T-helper 2 cell treated with Interferon-gamma antibody and Interleukin-4, amounts not matched to agents 5 μg/mL and 100 μg/mL, for 36 hours (primary cell): Measurements from ENCODE around the gene CDC20.

ENCODE experiments used
- DNase-seq: peaks from one replicate; pipeline ENCODE4 v3.0.0; 2021; ENCODE audit warnings: low spot score
- H3K27ac Mint-ChIP-seq: one replicate; pipeline ENCODE4 v1.8.0; 2021; ENCODE audit warnings: mild to moderate bottlenecking, mixed read lengths
- H3K27me3 Mint-ChIP-seq: one replicate; pipeline ENCODE4 v1.8.0; 2021; ENCODE audit warnings: low read depth, mixed read lengths
- H3K36me3 Mint-ChIP-seq: one replicate; pipeline ENCODE4 v1.8.0; 2021; ENCODE audit warnings: low read depth, mixed read lengths
- H3K4me1 Mint-ChIP-seq: one replicate; pipeline ENCODE4 v1.8.0; 2021; ENCODE audit warnings: low read depth, mixed read lengths
- H3K4me3 Mint-ChIP-seq: one replicate; pipeline ENCODE4 v1.8.0; 2022; ENCODE audit warnings: mild to moderate bottlenecking, moderate library complexity, mixed read lengths
- H3K9me3 Mint-ChIP-seq: one replicate; pipeline ENCODE4 v1.8.0; 2021; ENCODE audit warnings: mixed read lengths

CDC20 gene

GRCh38 chr1:43319288-43319687, 39.5 kb upstream of the CDC20 start:
- H3K4me3 Mint-ChIP-seq: no peak overlapping the region
- peak overlapping the region; percentile 41 for H3K27ac Mint-ChIP-seq
- no peaks in the 10 kb centered on the region for H3K36me3 Mint-ChIP-seq
- H3K27me3 Mint-ChIP-seq: no peaks in the 10 kb centered on the region
- DNase-seq: no peak
- H3K4me1 Mint-ChIP-seq: peaks cover under 1% of the 10 kb centered on the region
- peaks cover 2% of the 10 kb centered on the region for H3K9me3 Mint-ChIP-seq

- Mint-ChIP-seq H3K27me3 (no peaks in the 10 kb centered on the region), H3K27ac (no peak overlapping the region), H3K36me3 (no peaks in the 10 kb centered on the region), H3K4me1 (peaks cover 3% of the 10 kb centered on the region), H3K9me3 (peaks cover 7% of the 10 kb centered on the region), H3K4me3 (no peak overlapping the region)
- DNase-seq: no peak
Measured at GRCh38 chr1:43319766-43320165, 39.0 kb upstream of the CDC20 start.

DNA sequence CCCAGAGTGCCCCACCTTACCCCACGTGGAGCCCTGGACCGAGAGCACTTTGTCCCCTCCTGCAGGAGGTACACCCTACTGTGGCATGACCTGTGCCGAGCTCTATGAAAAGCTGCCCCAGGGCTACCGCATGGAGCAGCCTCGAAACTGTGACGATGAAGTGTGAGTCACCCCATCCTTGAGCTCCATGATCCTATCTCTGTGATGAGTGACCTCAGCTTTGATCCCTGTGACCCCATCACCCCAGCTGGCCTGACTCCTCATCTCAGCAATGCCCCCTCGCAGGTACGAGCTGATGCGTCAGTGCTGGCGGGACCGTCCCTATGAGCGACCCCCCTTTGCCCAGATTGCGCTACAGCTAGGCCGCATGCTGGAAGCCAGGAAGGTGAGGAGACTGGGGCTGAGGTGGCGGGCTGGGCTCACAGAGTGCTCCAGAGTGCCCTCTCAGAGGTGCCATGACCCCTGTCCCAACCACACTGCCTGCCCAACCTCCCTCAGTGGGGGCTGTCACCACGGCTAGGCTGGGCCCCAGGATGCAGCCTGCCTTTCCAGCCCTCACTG, 37.4 kb upstream of the CDC20 start:
- peaks cover 17% of the 10 kb centered on the region for H3K9me3 Mint-ChIP-seq
- peaks cover 1% of the 10 kb centered on the region for H3K36me3 Mint-ChIP-seq
- no peak overlapping the region for H3K4me3 Mint-ChIP-seq
- H3K4me1 Mint-ChIP-seq: peaks cover 3% of the 10 kb centered on the region
- DNase-seq: no peak
- H3K27me3 Mint-ChIP-seq: no peaks in the 10 kb centered on the region
- no peak overlapping the region for H3K27ac Mint-ChIP-seq

GRCh38 chr1:43322506-43322905, 36.3 kb upstream of the CDC20 start:
- Mint-ChIP-seq H3K27ac (no peak overlapping the region), H3K4me1 (peaks cover 3% of the 10 kb centered on the region), H3K4me3 (no peak overlapping the region), H3K27me3 (no peaks in the 10 kb centered on the region), H3K36me3 (peaks cover 1% of the 10 kb centered on the region), H3K9me3 (peaks cover 25% of the 10 kb centered on the region)
- DNase-seq: no peak

DNA sequence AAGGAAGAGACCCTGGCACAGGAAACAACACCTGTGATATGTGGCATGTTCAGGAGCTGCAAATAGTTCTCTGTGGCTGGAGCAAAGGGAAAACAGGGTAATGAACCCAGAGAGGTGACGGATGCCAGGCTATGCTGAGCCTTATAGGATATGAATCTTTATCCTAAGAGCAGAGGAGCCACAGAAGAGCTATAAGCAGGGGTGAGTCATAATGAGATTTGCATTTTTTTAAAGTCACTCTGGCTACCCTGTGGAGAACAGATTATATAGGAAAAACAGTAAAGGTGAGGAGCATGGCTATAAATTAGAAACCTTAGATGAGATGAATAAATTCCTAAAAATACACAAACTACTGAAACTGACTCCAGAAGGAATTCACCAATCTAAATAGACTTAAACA, 34.0 kb upstream of the CDC20 start:
- Mint-ChIP-seq H3K4me3 (no peak overlapping the region), H3K27ac (no peak overlapping the region), H3K36me3 (peaks cover 1% of the 10 kb centered on the region), H3K4me1 (peaks cover 4% of the 10 kb centered on the region), H3K9me3 (peaks cover 25% of the 10 kb centered on the region), H3K27me3 (no peaks in the 10 kb centered on the region)
- DNase-seq: no peak

DNA sequence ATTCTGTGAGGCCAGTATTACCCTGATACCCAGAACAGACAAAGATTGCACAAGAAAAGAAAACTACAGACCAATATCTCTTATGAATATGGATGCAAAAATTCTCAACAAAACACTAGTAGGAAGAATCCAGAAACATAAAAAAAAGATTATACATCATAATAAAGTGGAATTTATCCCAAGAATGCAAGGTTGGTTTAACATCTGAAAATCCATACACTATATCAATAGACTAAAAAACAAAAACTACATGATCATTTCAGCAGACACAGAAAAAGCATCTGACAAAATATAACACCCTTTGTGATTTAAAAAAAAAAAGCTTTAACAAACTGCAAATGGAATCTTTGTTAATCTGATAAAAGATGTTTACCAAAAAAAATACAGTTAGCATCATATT, 33.4 kb upstream of the CDC20 start:
- Mint-ChIP-seq H3K9me3 (peaks cover 25% of the 10 kb centered on the region), H3K36me3 (peaks cover 1% of the 10 kb centered on the region), H3K4me1 (peaks cover 8% of the 10 kb centered on the region), H3K27me3 (no peaks in the 10 kb centered on the region), H3K4me3 (no peak overlapping the region), H3K27ac (no peak overlapping the region)
- no peak for DNase-seq

DNA sequence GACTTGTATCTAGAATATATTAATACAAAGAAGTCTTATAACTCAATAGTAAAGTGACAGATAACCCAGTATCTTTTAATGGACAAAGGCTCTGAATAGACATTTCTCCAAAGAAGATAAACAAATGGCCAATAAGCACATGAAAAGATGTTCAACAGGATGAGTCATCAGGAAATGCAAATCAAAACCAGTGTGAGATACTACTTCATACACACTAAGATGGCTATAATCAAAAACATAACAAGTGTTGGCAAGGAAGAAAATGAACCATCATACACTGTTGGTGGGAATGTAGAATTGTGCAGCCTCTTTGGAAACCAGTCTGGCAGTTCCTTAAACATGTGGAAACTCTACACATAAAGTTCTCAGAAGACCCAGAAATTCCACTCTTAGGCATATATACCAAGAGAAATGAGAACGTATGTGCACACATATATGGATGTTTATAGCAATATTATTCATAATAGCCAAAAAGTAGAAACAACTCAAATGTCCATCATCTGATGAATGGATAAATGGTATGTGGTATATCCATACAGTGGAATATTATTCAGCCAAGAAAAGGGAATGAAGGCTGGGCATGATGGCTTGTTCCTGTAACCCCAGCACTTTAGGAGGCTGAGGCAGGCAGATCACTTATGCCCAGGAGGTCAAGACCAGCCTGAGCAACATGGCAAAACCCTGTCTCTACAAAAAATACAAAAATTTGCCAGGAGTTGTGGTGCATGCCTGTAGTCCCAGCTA, 31.1 kb upstream of the CDC20 start:
- H3K27ac Mint-ChIP-seq: no peak overlapping the region
- DNase-seq: no peak
- H3K27me3 Mint-ChIP-seq: no peaks in the 10 kb centered on the region
- H3K4me1 Mint-ChIP-seq: peaks cover 10% of the 10 kb centered on the region
- no peak overlapping the region for H3K4me3 Mint-ChIP-seq
- H3K9me3 Mint-ChIP-seq: peaks cover 25% of the 10 kb centered on the region
- H3K36me3 Mint-ChIP-seq: peaks cover 1% of the 10 kb centered on the region

GRCh38 chr1:43329995-43330751, 28.6 kb upstream of the CDC20 start:
- DNase-seq: peak; percentile 87
- Mint-ChIP-seq H3K27ac (peak overlapping the region; percentile 28), H3K4me3 (no peak overlapping the region), H3K27me3 (no peaks in the 10 kb centered on the region), H3K4me1 (peaks cover 8% of the 10 kb centered on the region), H3K36me3 (no peaks in the 10 kb centered on the region), H3K9me3 (peaks cover 14% of the 10 kb centered on the region)

GRCh38 chr1:43331688-43332087, 27.1 kb upstream of the CDC20 start:
- no peaks in the 10 kb centered on the region for H3K27me3 Mint-ChIP-seq
- H3K9me3 Mint-ChIP-seq: peaks cover 8% of the 10 kb centered on the region
- no peak overlapping the region for H3K27ac Mint-ChIP-seq
- DNase-seq: no peak
- H3K4me3 Mint-ChIP-seq: no peak overlapping the region
- peaks cover 8% of the 10 kb centered on the region for H3K4me1 Mint-ChIP-seq
- H3K36me3 Mint-ChIP-seq: no peaks in the 10 kb centered on the region

- no peak overlapping the region for H3K4me3 Mint-ChIP-seq
- no peak overlapping the region for H3K27ac Mint-ChIP-seq
- no peaks in the 10 kb centered on the region for H3K36me3 Mint-ChIP-seq
Measured at GRCh38 chr1:43334453-43335205, 24.2 kb upstream of the CDC20 start.

GRCh38 chr1:43337588-43337987, 21.2 kb upstream of the CDC20 start, which contains the start of gene MPL:
TSS of gene MPL (plus strand) at chr1:43337818. CDS start at chr1:43337849, 31 bp downstream.
- no peaks in the 10 kb centered on the region for H3K9me3 Mint-ChIP-seq
- DNase-seq: no peak
- H3K4me1 Mint-ChIP-seq: no peaks in the 10 kb centered on the region
- H3K27me3 Mint-ChIP-seq: no peaks in the 10 kb centered on the region
- H3K27ac Mint-ChIP-seq: no peak within 1 kb of the TSS
- H3K4me3 Mint-ChIP-seq: no peak within 1 kb of the TSS
- no peaks in the 10 kb centered on the region for H3K36me3 Mint-ChIP-seq

More at GRCh38 chr1:43334453-43335205, 24.2 kb upstream of the CDC20 start:
- Mint-ChIP-seq H3K4me1 (peaks cover 8% of the 10 kb centered on the region), H3K27me3 (no peaks in the 10 kb centered on the region), H3K9me3 (no peaks in the 10 kb centered on the region)
- DNase-seq: no peak

DNA sequence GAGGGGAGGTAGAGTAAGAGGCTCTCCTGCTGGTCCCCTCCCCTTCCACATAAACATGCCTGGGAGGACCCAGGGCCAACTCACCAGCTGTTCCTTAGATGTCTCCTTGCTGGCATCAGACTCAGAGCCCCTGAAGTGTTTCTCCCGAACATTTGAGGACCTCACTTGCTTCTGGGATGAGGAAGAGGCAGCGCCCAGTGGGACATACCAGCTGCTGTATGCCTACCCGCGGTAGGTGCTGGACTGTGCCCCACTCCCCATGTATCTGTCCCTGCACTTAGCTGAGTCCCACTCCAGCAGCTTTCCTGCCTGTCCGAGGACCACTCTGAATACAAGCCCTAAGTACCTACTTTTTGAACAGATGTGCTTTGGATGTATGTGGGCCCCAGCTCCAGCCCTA, 20.8 kb upstream of the CDC20 start:
- no peak for DNase-seq
- H3K4me3 Mint-ChIP-seq: no peak overlapping the region
- no peaks in the 10 kb centered on the region for H3K27me3 Mint-ChIP-seq
- no peaks in the 10 kb centered on the region for H3K36me3 Mint-ChIP-seq
- no peaks in the 10 kb centered on the region for H3K4me1 Mint-ChIP-seq
- H3K9me3 Mint-ChIP-seq: no peaks in the 10 kb centered on the region
- no peak overlapping the region for H3K27ac Mint-ChIP-seq

DNA sequence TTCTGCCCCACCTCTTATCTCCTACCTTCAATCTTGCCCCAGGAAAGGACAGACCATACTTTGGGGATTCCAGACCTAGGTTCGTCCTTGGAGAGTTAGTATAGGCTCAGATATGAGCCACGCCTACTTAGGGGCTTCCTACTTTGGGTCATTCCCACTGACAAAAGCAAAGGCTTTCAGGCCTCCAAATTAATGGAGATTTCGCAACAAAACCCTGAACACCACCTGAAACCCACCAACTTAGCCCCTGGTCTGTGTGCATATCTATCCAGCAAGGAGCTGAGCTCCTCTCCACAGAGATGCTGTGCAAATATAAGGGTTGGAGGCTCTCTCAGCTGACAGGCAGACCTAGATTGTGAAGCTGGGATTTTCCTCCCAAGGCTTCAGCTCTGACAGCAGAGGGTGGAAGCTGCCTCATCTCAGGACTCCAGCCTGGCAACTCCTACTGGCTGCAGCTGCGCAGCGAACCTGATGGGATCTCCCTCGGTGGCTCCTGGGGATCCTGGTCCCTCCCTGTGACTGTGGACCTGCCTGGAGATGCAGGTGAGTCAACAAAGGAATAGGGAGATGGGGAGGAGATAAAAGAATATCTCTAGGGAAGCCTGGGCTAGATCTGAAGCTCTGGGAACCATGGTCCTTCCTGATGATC, 19.1 kb upstream of the CDC20 start:
- no peaks in the 10 kb centered on the region for H3K9me3 Mint-ChIP-seq
- no peak overlapping the region for H3K4me3 Mint-ChIP-seq
- DNase-seq: no peak
- no peaks in the 10 kb centered on the region for H3K27me3 Mint-ChIP-seq
- H3K27ac Mint-ChIP-seq: no peak overlapping the region
- no peaks in the 10 kb centered on the region for H3K36me3 Mint-ChIP-seq
- no peaks in the 10 kb centered on the region for H3K4me1 Mint-ChIP-seq
